ENCODE data around the gene RRP12.

DNA sequence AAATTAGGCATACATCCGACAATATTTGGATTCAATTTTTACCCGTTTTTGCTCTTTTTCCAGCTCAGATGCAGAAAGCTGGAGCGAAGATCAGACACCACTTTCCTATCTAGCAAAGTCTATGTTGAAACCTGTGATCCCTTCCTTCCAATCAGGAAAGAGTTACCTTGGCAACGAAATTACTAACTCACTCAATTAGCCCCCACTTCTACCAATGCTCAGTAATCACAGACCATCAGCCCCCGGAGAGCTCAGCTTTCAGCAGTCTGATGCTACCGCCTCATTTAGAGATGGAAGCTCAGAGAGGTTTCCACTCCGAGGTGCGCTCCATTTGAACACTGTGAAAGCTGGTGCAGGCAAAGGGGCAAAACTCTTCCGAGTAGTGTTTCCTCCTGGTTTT lies 75.4 kb downstream of the RRP12 start:
- TF ChIP-seq, protein P1, sequence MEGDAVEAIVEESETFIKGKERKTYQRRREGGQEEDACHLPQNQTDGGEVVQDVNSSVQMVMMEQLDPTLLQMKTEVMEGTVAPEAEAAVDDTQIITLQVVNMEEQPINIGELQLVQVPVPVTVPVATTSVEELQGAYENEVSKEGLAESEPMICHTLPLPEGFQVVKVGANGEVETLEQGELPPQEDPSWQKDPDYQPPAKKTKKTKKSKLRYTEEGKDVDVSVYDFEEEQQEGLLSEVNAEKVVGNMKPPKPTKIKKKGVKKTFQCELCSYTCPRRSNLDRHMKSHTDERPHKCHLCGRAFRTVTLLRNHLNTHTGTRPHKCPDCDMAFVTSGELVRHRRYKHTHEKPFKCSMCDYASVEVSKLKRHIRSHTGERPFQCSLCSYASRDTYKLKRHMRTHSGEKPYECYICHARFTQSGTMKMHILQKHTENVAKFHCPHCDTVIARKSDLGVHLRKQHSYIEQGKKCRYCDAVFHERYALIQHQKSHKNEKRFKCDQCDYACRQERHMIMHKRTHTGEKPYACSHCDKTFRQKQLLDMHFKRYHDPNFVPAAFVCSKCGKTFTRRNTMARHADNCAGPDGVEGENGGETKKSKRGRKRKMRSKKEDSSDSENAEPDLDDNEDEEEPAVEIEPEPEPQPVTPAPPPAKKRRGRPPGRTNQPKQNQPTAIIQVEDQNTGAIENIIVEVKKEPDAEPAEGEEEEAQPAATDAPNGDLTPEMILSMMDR (IDR thresholded peaks at IDR 0.05) = no peak
- no peak for TF ChIP-seq POLR2A (IDR thresholded peaks at IDR 0.05)
